GM12878 (cell line): ENCODE measurements around the gene NOL12. TPM values are rescaled to one million over a fixed set of nuclear protein-coding genes. Genes with fewer than 3 reads are reported as not detected.

Source experiments
- ATAC-seq: fragments of 200-7000 bp; cut with Tn5 transposase; 3 replicates; pipeline ENCODE4 v1.9.1; 2020; ENCODE audit warnings: mild to moderate bottlenecking, moderate library complexity
- BruUV-seq: library from RNA; stranded (reverse); fragments of 400-500 nt; replicated peaks from 2 replicates; lab custom pipeline; 2021; lab: Mats Ljungman, UMichigan
- CTCF ChIA-PET: fragments of 300-600 bp; sonication (Branson Sonifier 250); formaldehyde crosslinking; extraction: SDS; loops from one replicate; lab custom pipeline; 2021; ENCODE audit warnings: inconsistent platforms; lab: Yijun Ruan, JAX
- POLR2A ChIA-PET: fragments of 350-600 bp; formaldehyde crosslinking; extraction: SDS; loops from one replicate; lab custom pipeline; 2021; ENCODE audit warnings: inconsistent platforms; lab: Charles Lee
- RAD21 ChIA-PET: fragments of 300-600 bp; sonication (Branson Sonifier 250); formaldehyde crosslinking; loops from one replicate; lab custom pipeline; 2023; ENCODE audit warnings: antibody characterized with exemption; ENCODE audit not compliant: unreplicated experiment; lab: Charles Lee
- SMC1A ChIA-PET: fragments of 300-600 bp; sonication (Branson Sonifier 250); formaldehyde crosslinking; loops from one replicate; lab custom pipeline; 2023; ENCODE audit not compliant: unreplicated experiment, uncharacterized antibody; lab: Charles Lee
- DNase-seq: peaks from one replicate; pipeline ENCODE4 v3.0.0-alpha.2; 2011; ENCODE audit warnings: low read depth, low spot score
- FAIRE-seq: peaks from 3 replicates; lab custom pipeline; 2011; peaks lifted over from hg19 to GRCh38; lab: Jason Lieb, UNC
- H2AFZ ChIP-seq: 2 replicates; pipeline ENCODE4 v1.6.0; 2011; ENCODE audit warnings: low read depth, low read length, control low read depth; ENCODE audit not compliant: control insufficient read depth
- H3K27ac ChIP-seq: 2 replicates; pipeline ENCODE4 v1.5.1; 2011; ENCODE audit warnings: control low read depth; ENCODE audit not compliant: control insufficient read depth, insufficient read depth
- H3K27me3 ChIP-seq, 2 experiments: replicated peaks in 1 of 2; 2 replicates each; pipeline versions ENCODE4 v1.6.0 to v1.6.1; 2011; ENCODE audit warnings: low read length in 1 of 2; ENCODE audit not compliant: control insufficient read depth in 2 of 2, insufficient read depth in 2 of 2
- H3K36me3 ChIP-seq, 2 experiments: 2 replicates each; pipeline ENCODE4 v1.5.1; 2011; ENCODE audit warnings: low read length in 1 of 2; ENCODE audit not compliant: control insufficient read depth in 2 of 2, insufficient read depth in 2 of 2
- H3K4me1 ChIP-seq: 2 replicates; pipeline ENCODE4 v1.6.1; 2011; ENCODE audit warnings: mild to moderate bottlenecking, low read length, moderate library complexity, mixed read lengths; ENCODE audit not compliant: control insufficient read depth, insufficient read depth
- H3K4me2 ChIP-seq: 2 replicates; pipeline ENCODE4 v1.6.0; 2011; ENCODE audit warnings: control low read depth; ENCODE audit not compliant: control insufficient read depth, insufficient read depth
- H3K4me3 ChIP-seq: fragments of 200-600 bp; sonication (generic); 2 replicates; pipeline ENCODE4 v1.5.1; 2016
- H3K79me2 ChIP-seq: 2 replicates; pipeline ENCODE4 v1.6.0; 2011; ENCODE audit warnings: low read length; ENCODE audit not compliant: control insufficient read depth, insufficient read depth
- H3K9ac ChIP-seq: 2 replicates; pipeline ENCODE4 v1.8.0; 2011; ENCODE audit warnings: low read length, control low read depth, mixed read lengths; ENCODE audit not compliant: control insufficient read depth, insufficient read depth
- H3K9me3 ChIP-seq: replicated peaks from 3 replicates; pipeline ENCODE4 v1.5.1; 2011; ENCODE audit warnings: mild to moderate bottlenecking, low read length; ENCODE audit not compliant: control insufficient read depth, insufficient read depth
- H4K20me1 ChIP-seq: 2 replicates; pipeline ENCODE4 v1.6.0; 2011; ENCODE audit not compliant: control insufficient read depth, insufficient read depth
- BMI1 ChIP-seq: fragments of 450-650 bp; IDR thresholded peaks from 2 replicates; pipeline ENCODE4 v1.6.1; 2016; ENCODE audit warnings: mild to moderate bottlenecking, moderate library complexity, borderline replicate concordance
- CBX3 ChIP-seq: fragments of 200-600 bp; sonication (generic); IDR thresholded peaks from 2 replicates; pipeline ENCODE4 v1.6.1; 2016; ENCODE audit warnings: low read depth, borderline replicate concordance
- CBX5 ChIP-seq: sonication (generic); IDR thresholded peaks from 2 replicates; pipeline ENCODE4 v1.6.1; 2016; ENCODE audit warnings: low read depth, moderate library complexity, mild to moderate bottlenecking, inconsistent platforms
- CHD2 ChIP-seq: IDR thresholded peaks from 2 replicates; pipeline ENCODE4 v1.6.1; 2011; ENCODE audit warnings: low read depth, low read length, improper control_type of control experiment, borderline replicate concordance
- EED ChIP-seq: sonication (generic); IDR thresholded peaks from 2 replicates; pipeline ENCODE4 v1.6.1; 2016; ENCODE audit warnings: antibody characterized with exemption, low read depth
- FOXM1 ChIP-seq: IDR thresholded peaks from 2 replicates; pipeline ENCODE4 v1.6.1; 2012; ENCODE audit warnings: low read depth, mild to moderate bottlenecking, inconsistent platforms, low read length, moderate library complexity
- HCFC1 ChIP-seq: fragments of 150-350 bp; IDR thresholded peaks from 2 replicates; pipeline ENCODE4 v1.6.1; 2014; ENCODE audit warnings: low read length
- PAX8 ChIP-seq: fragments of 450-650 bp; IDR thresholded peaks from 2 replicates; pipeline ENCODE4 v1.6.1; 2017; ENCODE audit warnings: mild to moderate bottlenecking, moderate library complexity
- PML ChIP-seq: IDR thresholded peaks from 2 replicates; pipeline ENCODE4 v1.6.1; 2012; ENCODE audit warnings: low read length, inconsistent platforms
- RCOR1 ChIP-seq: conservative IDR thresholded peaks from 2 replicates; pipeline ENCODE4 v1.6.1; 2012; ENCODE audit warnings: low read depth, low read length, improper control_type of control experiment
- RFX5 ChIP-seq: IDR thresholded peaks from 2 replicates; pipeline ENCODE4 v1.6.1; 2011; ENCODE audit warnings: low read depth, low read length, improper control_type of control experiment
- WGBS: methylation state at CpG from one replicate; pipeline ENCODE4 v1.1.6; 2016; ENCODE audit warnings: low lambda C conversion rate; ENCODE audit not compliant: insufficient replicate concordance, insufficient coverage; ENCODE audit errors: missing lambda C conversion rate; 5-methylcytosine and 5-hydroxymethylcytosine counted together
- in situ Hi-C: fragments of 300-500 bp; cut with MboI; formaldehyde crosslinking; loops from 9 replicates; pipeline ENCODE4 v1.14.3; 2018; ENCODE audit warnings: mixed read lengths
- intact Hi-C: fragments of 100-400 bp; cut with micrococcal nuclease; formaldehyde crosslinking; loops from one replicate; pipeline ENCODE4 v1.14.2; 2022; ENCODE audit not compliant: unreplicated experiment
- polyA plus RNA-seq, 11 experiments: library from polyadenylated mRNA; depleted of rRNA in 4 of 11; unstranded in 6 of 11; stranded (reverse) in 5 of 11; fragments of >200 nt; fragmentation: Nextera tagmentation in 4 of 11; fragmentation: Illumina TruSeq in 1 of 11; extraction: Ambion mirVana in 4 of 11; extraction: Trizol in 1 of 11; gene quantifications; 1 replicate in 1 of 11; 2 replicates in 10 of 11; pipeline versions ENCODE4 v1.2.1 to v1.2.3, GENCODE V29; 2011 to 2016; ENCODE audit warnings: inconsistent platforms in 2 of 11, missing spikeins in 2 of 11, low read depth in 1 of 11
- total RNA-seq, 4 experiments: library from RNA; depleted of rRNA in 3 of 4; stranded (reverse); fragments of >200 nt in 3 of 4; fragmentation: Illumina TruSeq in 1 of 4; extraction: Trizol in 1 of 4; gene quantifications; 2 replicates each; pipeline versions ENCODE4 v1.2.1 to v1.2.3, GENCODE V29; 2013 to 2021
- TF ChIP-seq, protein P1 (sequence below): IDR thresholded peaks from 2 replicates; pipeline ENCODE4 v1.6.1; 2012; ENCODE audit warnings: improper control_type of control experiment, low read depth, low read length; ENCODE audit not compliant: insufficient replicate concordance
- TF ChIP-seq, protein P2 (sequence below): fragments of 450-650 bp; formaldehyde crosslinking; IDR thresholded peaks from 2 replicates; pipeline ENCODE4 v1.5.0; 2022; ENCODE audit warnings: mild to moderate bottlenecking, missing genetic modification characterization

The NOL12 gene
- total and polyA plus RNA-seq, 10 of the 15 experiments (the other 5 are each of a cell fraction or from before 2014, with no cell fraction given), result 3.3 to 69.4 (median 41.1) TPM

DNA sequence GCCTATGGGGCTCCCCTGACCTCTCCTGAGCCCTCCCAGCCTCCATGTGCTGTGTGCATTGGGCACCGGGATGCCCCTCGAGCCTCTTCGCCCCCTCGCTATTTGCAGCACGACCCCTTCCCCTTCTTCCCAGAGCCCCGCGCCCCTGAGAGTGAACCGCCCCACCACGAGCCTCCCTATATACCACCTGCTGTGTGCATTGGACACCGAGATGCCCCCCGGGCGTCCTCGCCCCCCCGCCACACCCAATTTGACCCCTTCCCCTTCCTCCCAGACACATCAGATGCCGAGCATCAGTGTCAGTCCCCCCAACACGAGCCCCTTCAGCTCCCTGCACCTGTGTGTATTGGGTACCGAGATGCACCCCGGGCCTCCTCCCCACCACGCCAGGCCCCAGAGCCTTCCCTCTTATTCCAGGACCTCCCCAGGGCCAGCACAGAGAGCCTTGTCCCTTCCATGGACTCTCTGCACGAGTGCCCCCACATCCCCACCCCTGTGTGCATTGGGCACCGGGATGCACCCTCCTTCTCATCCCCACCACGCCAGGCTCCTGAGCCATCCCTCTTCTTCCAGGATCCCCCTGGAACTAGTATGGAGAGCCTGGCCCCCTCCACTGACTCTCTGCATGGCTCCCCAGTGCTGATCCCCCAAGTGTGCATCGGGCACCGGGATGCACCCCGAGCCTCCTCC is 39.6 kb downstream of the NOL12 start:
- no peaks in the 10 kb centered on the region for H3K9me3 ChIP-seq
- no peak overlapping the region for H2AFZ ChIP-seq
- no peak overlapping the region for H3K27ac ChIP-seq
- 83% methylated on average over 12 of the region's 25 CpGs for WGBS
- SMC1A ChIA-PET, result no interaction called here
- intact Hi-C loops (no loop called here), in situ Hi-C loops (no loop called here)
- RAD21 ChIA-PET, result no interaction called here
- TF ChIP-seq HCFC1 (no peak), CBX3 (no peak), BMI1 (no peak), FOXM1 (no peak), CHD2 (no peak), PAX8 (no peak), RFX5 (no peak), RCOR1 (no peak), EED (no peak), CBX5 (no peak), PML (no peak)
- TF ChIP-seq, protein P1, sequence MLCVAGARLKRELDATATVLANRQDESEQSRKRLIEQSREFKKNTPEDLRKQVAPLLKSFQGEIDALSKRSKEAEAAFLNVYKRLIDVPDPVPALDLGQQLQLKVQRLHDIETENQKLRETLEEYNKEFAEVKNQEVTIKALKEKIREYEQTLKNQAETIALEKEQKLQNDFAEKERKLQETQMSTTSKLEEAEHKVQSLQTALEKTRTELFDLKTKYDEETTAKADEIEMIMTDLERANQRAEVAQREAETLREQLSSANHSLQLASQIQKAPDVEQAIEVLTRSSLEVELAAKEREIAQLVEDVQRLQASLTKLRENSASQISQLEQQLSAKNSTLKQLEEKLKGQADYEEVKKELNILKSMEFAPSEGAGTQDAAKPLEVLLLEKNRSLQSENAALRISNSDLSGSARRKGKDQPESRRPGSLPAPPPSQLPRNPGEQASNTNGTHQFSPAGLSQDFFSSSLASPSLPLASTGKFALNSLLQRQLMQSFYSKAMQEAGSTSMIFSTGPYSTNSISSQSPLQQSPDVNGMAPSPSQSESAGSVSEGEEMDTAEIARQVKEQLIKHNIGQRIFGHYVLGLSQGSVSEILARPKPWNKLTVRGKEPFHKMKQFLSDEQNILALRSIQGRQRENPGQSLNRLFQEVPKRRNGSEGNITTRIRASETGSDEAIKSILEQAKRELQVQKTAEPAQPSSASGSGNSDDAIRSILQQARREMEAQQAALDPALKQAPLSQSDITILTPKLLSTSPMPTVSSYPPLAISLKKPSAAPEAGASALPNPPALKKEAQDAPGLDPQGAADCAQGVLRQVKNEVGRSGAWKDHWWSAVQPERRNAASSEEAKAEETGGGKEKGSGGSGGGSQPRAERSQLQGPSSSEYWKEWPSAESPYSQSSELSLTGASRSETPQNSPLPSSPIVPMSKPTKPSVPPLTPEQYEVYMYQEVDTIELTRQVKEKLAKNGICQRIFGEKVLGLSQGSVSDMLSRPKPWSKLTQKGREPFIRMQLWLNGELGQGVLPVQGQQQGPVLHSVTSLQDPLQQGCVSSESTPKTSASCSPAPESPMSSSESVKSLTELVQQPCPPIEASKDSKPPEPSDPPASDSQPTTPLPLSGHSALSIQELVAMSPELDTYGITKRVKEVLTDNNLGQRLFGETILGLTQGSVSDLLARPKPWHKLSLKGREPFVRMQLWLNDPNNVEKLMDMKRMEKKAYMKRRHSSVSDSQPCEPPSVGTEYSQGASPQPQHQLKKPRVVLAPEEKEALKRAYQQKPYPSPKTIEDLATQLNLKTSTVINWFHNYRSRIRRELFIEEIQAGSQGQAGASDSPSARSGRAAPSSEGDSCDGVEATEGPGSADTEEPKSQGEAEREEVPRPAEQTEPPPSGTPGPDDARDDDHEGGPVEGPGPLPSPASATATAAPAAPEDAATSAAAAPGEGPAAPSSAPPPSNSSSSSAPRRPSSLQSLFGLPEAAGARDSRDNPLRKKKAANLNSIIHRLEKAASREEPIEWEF, result no peak
- TF ChIP-seq, protein P2, sequence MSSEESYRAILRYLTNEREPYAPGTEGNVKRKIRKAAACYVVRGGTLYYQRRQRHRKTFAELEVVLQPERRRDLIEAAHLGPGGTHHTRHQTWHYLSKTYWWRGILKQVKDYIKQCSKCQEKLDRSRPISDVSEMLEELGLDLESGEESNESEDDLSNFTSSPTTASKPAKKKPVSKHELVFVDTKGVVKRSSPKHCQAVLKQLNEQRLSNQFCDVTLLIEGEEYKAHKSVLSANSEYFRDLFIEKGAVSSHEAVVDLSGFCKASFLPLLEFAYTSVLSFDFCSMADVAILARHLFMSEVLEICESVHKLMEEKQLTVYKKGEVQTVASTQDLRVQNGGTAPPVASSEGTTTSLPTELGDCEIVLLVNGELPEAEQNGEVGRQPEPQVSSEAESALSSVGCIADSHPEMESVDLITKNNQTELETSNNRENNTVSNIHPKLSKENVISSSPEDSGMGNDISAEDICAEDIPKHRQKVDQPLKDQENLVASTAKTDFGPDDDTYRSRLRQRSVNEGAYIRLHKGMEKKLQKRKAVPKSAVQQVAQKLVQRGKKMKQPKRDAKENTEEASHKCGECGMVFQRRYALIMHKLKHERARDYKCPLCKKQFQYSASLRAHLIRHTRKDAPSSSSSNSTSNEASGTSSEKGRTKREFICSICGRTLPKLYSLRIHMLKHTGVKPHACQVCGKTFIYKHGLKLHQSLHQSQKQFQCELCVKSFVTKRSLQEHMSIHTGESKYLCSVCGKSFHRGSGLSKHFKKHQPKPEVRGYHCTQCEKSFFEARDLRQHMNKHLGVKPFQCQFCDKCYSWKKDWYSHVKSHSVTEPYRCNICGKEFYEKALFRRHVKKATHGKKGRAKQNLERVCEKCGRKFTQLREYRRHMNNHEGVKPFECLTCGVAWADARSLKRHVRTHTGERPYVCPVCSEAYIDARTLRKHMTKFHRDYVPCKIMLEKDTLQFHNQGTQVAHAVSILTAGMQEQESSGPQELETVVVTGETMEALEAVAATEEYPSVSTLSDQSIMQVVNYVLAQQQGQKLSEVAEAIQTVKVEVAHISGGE (CRISPR knock-in tag), result no peak
- DNase-seq, result no peak
- no peaks in the 10 kb centered on the region for H3K27me3 ChIP-seq
- no peaks in the 10 kb centered on the region for H3K4me1 ChIP-seq
- no peak overlapping the region for H3K4me3 ChIP-seq
- H3K79me2 ChIP-seq, result no peaks in the 10 kb centered on the region
- CTCF ChIA-PET, result no interaction called here
- BruUV-seq, result no TSS peak
- POLR2A ChIA-PET, result interaction anchor here (0.6 kb wide), 1 partner anchor 98 kb away, joined by 3 read pairs; no protein-coding TSS in a partner anchor
- no peaks in the 10 kb centered on the region for H4K20me1 ChIP-seq
- no peak for FAIRE-seq
- no peak overlapping the region for H3K9ac ChIP-seq
- no peaks in the 10 kb centered on the region for H3K36me3 ChIP-seq
- H3K4me2 ChIP-seq, result no peak overlapping the region
- ATAC-seq, result no peak
